Tibial artery (tissue), 4 donors: ENCODE results near the gene ITSN1.
A peak's percentile ranks its signal among the peaks of the same experiment; 100 is the strongest.

Experiments
- DNase-seq, 2 donors: peaks; one replicate each; pipeline ENCODE4 v3.0.0-alpha.2; 2019
- H3K27ac ChIP-seq, 2 donors: fragments of 200-600 bp; sonication (generic) in 1 of 2; 1 replicate in 1 of 2; 2 replicates in 1 of 2; pipeline ENCODE4 v1.5.1; 2018 to 2019; ENCODE audit warnings: mild to moderate bottlenecking in 1 of 2
- H3K27me3 ChIP-seq, 2 donors: fragments of 200-600 bp; sonication (generic) in 1 of 2; one replicate each; pipeline versions ENCODE4 v1.5.1 to v1.6.0; 2016 to 2019
- H3K36me3 ChIP-seq, 3 donors: fragments of 200-600 bp; sonication (generic) in 2 of 3; one replicate each; pipeline ENCODE4 v1.5.1; 2016 to 2019; ENCODE audit warnings: mild to moderate bottlenecking in 2 of 3
- H3K4me1 ChIP-seq, 4 donors: fragments of 200-600 bp; sonication (generic) in 2 of 4; 1 replicate in 3 of 4; 2 replicates in 1 of 4; pipeline ENCODE4 v1.5.1; 2016 to 2019
- H3K4me3 ChIP-seq, 2 donors: fragments of 200-600 bp; sonication (generic) in 1 of 2; 1 replicate in 1 of 2; 2 replicates in 1 of 2; pipeline ENCODE4 v1.5.1; 2018 to 2019; ENCODE audit warnings: mild to moderate bottlenecking in 2 of 2
- H3K9me3 ChIP-seq, 3 donors: fragments of 200-600 bp; sonication (generic) in 1 of 3; one replicate each; pipeline ENCODE4 v1.5.1; 2016 to 2019
- CTCF ChIP-seq, 2 experiments: fragments of 200-600 bp in 1 of 2; fragments of 450-650 bp in 1 of 2; IDR thresholded peaks; one replicate each; pipeline ENCODE4 v1.5.1; 2017 to 2019; ENCODE audit warnings: antibody characterized with exemption in 2 of 2, mild to moderate bottlenecking in 1 of 2, moderate library complexity in 1 of 2
- intact Hi-C: fragments of 100-400 bp; cut with DNase I; formaldehyde crosslinking; loops from one replicate; pipeline ENCODE4 v1.15.0; 2023; ENCODE audit warnings: low total_unique reads

Gene ITSN1

GRCh38 chr21:33811167-33812010, 169.1 kb downstream of the ITSN1 start:
- Histone ChIP-seq H3K27me3 (no peaks in the 10 kb centered on the region), H3K4me1 (peaks cover 0 to 18% (median 13%) of the 10 kb centered on the region in 4 donors), H3K36me3 (peaks cover 11 to 26% (median 21%) of the 10 kb centered on the region in 3 donors), H3K9me3 (no peaks in the 10 kb centered on the region), H3K27ac (peak overlapping the region in 1 of 2 donors; percentile 52), H3K4me3 (no peak overlapping the region)
- intact Hi-C loops, result no loop called here
- DNase-seq, result no peak
- no peak for TF ChIP-seq CTCF (IDR thresholded peaks at IDR 0.05)

- no peak overlapping the region for H3K4me3 ChIP-seq
- no peaks in the 10 kb centered on the region for H3K27me3 ChIP-seq
- no peak for DNase-seq
- H3K27ac ChIP-seq, result no peak overlapping the region
- no peaks in the 10 kb centered on the region for H3K9me3 ChIP-seq
- H3K36me3 ChIP-seq, result peaks cover 11 to 41% (median 34%) of the 10 kb centered on the region in 3 donors
- peaks cover 0 to 18% (median 15%) of the 10 kb centered on the region in 4 donors for H3K4me1 ChIP-seq
- intact Hi-C loops, result no loop called here
- TF ChIP-seq CTCF (IDR thresholded peaks at IDR 0.05), result no peak
These were observed 171.6 kb downstream of the ITSN1 start for GRCh38 chr21:33813832-33814365.

GRCh38 chr21:33815143-33815707, 172.9 kb downstream of the ITSN1 start:
- Histone ChIP-seq H3K9me3 (no peaks in the 10 kb centered on the region), H3K27me3 (no peaks in the 10 kb centered on the region), H3K36me3 (peaks cover 11 to 41% (median 40%) of the 10 kb centered on the region in 3 donors), H3K27ac (no peak overlapping the region), H3K4me3 (no peak overlapping the region), H3K4me1 (peaks cover 0 to 18% (median 15%) of the 10 kb centered on the region in 4 donors)
- TF ChIP-seq CTCF (IDR thresholded peaks at IDR 0.05), result no peak
- intact Hi-C loops, result no loop called here
- DNase-seq, result peak in 1 of 2 donors; percentile 38

- H3K27me3 ChIP-seq, result no peaks in the 10 kb centered on the region
- DNase-seq, result no peak
- TF ChIP-seq CTCF (IDR thresholded peaks at IDR 0.05), result no peak
- H3K9me3 ChIP-seq, result no peaks in the 10 kb centered on the region
- H3K4me3 ChIP-seq, result no peak overlapping the region
- H3K4me1 ChIP-seq, result peaks cover 0 to 12% (median 7%) of the 10 kb centered on the region in 4 donors
- no peak overlapping the region for H3K27ac ChIP-seq
- peaks cover 11 to 41% (median 40%) of the 10 kb centered on the region in 3 donors for H3K36me3 ChIP-seq
- intact Hi-C loops, result no loop called here
These were observed 173.9 kb downstream of the ITSN1 start for GRCh38 chr21:33816174-33816573.

GRCh38 chr21:33817138-33817537, 174.8 kb downstream of the ITSN1 start:
- intact Hi-C loops, result no loop called here
- no peaks in the 10 kb centered on the region for H3K27me3 ChIP-seq
- no peaks in the 10 kb centered on the region for H3K9me3 ChIP-seq
- no peak overlapping the region for H3K4me3 ChIP-seq
- H3K36me3 ChIP-seq, result peaks cover 11 to 41% (median 40%) of the 10 kb centered on the region in 3 donors
- DNase-seq, result no peak
- H3K27ac ChIP-seq, result no peak overlapping the region
- H3K4me1 ChIP-seq, result peaks cover 0 to 3% (median under 1%) of the 10 kb centered on the region in 4 donors
- TF ChIP-seq CTCF (IDR thresholded peaks at IDR 0.05), result no peak
